ENCODE results near the gene SUMO3. TPM values are rescaled to one million over a fixed set of nuclear protein-coding genes. Genes with fewer than 3 reads are reported as not detected.
A peak's percentile ranks its signal among the peaks of the same experiment; 100 is the strongest.

The SUMO3 gene
- total and polyA plus RNA-seq, 2 donors, result 33.7 to 84.2 TPM

DNA sequence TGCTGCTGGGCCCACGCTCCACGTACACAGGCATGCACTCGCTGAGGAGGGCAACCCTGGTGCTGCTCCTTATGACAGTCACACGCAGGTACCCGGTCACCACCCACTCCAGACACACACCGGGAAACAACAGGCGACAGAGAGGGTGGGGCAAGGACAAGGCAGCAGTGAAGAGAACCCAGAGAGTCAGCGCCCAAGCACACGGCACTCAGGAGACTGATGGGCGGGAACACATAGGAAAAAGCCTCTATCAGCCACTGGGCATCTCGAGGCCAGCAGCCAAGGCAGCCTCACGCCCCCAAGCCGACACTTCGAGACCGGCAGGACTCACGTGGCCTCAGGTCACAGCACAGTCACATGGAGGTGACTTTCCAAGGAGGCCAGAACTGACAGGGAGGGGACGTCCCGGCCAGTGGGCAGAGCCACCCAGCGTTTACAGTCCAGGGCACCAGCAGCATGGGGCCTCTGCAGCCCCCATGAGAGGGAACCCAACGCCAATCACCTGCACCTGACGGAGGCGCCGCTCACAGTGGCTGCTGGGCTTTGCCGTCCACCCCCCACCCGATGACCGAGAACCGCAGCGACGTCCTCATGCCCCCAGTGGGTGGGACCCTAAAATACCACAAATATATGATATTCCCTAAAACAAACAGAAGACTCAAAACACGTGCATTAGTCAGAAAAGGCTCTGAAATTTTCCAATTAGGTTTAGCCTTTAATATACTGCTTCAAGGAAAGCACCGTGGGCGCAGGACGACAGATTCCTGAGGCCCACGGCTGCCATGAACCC lies 35.9 kb upstream of the SUMO3 start:
- Histone ChIP-seq H3K27ac (ENCODE audit: low read depth) (no peak overlapping the region), H3K4me1 (ENCODE audit: insufficient read depth) (no peaks in the 10 kb centered on the region), H3K36me3 (ENCODE audit: insufficient read depth) (peaks cover 9% of the 10 kb centered on the region), H3K4me3 (ENCODE audit: low read depth, low read length) (no peak overlapping the region)
- 86% methylated on average over 34 of the region's 34 CpGs for WGBS
- no peak for DNase-seq (ENCODE audit: extremely low spot score)

DNA sequence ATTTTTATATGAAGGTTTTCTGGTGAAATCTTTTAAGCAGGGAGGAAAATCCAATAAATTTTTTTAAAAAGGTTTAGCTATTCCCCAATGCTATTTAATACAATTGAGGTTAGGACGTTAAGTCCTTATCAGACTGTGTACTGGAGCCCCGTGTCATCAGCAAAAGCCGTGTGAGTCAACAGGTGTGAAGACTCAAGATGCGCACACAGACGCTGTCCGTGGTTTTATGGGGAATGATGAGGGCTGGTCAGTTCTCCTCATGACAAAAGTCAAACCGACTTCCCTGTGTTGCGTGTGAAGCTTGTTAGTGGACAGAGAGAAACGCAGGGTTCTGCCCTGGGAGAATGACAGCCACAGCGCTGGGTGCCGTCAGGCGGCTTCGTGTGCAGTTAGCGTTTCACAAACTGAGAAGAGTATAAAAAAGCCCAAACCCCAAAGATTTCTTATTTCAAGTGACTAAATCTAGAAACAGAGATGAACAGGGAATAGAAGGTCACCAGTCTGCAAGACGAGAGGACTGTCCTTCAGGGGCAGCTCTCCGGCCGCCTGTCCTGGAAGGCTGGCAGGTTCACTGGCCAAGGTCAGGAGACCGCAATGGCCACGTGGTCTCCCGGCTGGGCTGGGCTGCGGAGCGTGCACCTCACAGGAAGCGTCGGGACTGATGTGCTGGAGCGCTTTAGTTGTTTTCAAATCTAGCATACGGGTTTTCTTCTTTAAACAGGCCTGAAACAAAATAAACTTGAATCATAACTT lies 33.2 kb upstream of the SUMO3 start:
- Histone ChIP-seq H3K36me3 (ENCODE audit: insufficient read depth) (peaks cover 6% of the 10 kb centered on the region), H3K27ac (ENCODE audit: low read depth) (no peak overlapping the region), H3K4me3 (ENCODE audit: low read depth, low read length) (no peak overlapping the region), H3K4me1 (ENCODE audit: insufficient read depth) (no peaks in the 10 kb centered on the region)
- no peak for DNase-seq (ENCODE audit: extremely low spot score)
- WGBS, result 74% methylated on average over 26 of the region's 26 CpGs

GRCh38 chr21:44850208-44850800 lies 32.4 kb upstream of the SUMO3 start:
- Histone ChIP-seq H3K4me3 (ENCODE audit: low read depth, low read length) (no peak overlapping the region), H3K36me3 (ENCODE audit: insufficient read depth) (peaks cover 4% of the 10 kb centered on the region), H3K27ac (ENCODE audit: low read depth) (no peak overlapping the region), H3K4me1 (ENCODE audit: insufficient read depth) (peaks cover 1% of the 10 kb centered on the region)
- DNase-seq (ENCODE audit: extremely low spot score), result no peak
- WGBS, result 94% methylated on average over 20 of the region's 20 CpGs

GRCh38 chr21:44849616-44850130 lies 31.8 kb upstream of the SUMO3 start:
- Histone ChIP-seq H3K4me1 (ENCODE audit: insufficient read depth) (peaks cover 1% of the 10 kb centered on the region), H3K36me3 (ENCODE audit: insufficient read depth) (peaks cover 3% of the 10 kb centered on the region), H3K27ac (ENCODE audit: low read depth) (no peak overlapping the region), H3K4me3 (ENCODE audit: low read depth, low read length) (no peak overlapping the region)
- DNase-seq (ENCODE audit: extremely low spot score), result no peak
- 92% methylated on average over 12 of the region's 12 CpGs for WGBS

DNA sequence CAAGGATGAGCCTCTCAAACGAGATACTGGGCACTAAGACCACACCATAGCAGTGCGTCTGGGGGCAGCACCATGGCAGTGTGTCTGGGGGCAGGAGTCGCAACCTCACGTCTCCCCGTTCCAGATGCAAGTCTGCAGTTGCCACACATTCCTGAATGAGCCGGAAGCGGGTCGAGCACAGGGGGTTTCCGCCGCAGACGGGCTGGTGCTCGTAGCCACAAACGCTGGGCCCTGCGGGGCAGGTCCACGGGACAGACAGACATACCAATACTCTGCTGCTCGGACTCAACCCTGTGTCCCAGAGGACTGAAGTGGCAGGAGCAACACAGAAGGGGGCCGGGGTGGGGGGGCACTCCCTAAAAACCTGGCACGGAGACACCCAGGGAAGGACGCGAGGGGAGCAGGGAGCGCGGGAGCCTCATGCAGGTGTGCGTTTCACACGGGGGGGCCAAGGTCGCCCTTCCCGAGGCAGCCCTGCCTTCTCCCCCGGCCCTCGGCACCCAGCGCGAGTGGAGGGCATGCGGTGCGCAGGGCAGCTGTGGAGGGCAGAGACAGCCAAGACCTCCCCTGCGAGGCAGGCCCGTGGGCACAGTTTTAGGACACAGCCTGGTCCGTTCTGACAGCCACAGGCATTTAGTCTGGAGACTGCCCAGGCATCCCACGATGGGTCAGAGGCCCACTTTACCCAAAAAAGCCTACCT lies 31.1 kb upstream of the SUMO3 start:
- DNase-seq (ENCODE audit: extremely low spot score), result no peak
- 94% methylated on average over 36 of the region's 36 CpGs for WGBS

DNA sequence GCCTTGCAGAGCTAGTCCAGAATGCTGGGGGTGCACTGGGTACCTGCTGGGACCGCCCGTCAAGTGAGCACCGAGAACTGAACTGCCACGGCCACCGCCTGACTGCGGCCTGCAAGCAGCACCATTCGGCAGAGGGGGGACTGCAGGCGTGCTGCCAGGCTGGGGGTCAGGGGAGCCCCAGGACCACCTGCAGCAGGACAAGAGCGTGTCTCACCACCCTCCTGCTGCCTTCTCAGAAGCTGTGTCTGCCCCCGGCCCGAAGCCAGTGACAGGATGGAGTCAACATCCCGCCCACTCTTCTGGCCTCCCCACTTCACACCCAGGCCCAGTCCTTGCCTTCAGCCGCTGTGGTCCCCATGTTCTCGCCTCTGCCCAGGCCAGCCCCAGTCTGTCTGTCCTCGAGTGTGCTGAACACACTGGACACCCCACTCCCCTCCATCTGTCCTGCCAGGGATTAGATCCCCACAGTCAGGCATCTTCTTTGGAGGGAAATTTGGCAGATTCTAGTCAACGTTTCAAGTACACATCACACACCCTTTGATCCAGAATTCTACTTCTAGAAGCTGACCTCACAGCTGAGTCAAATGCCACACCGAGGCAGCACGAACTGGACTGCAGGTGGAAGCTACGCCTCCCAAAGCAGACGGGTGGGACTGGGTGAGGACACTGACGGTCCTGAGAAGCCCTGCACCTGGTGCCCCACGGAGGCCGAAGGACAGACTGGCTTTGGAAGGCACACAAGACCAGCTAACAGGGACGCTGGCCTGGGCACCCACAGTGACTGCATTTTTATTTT lies 29.6 kb upstream of the SUMO3 start:
- no peak overlapping the region for H3K4me3 ChIP-seq (ENCODE audit: low read depth, low read length)
- whole genome bisulfite sequencing, result 83% methylated on average over 24 of the region's 24 CpGs
- H3K36me3 ChIP-seq (ENCODE audit: insufficient read depth), result peaks cover 2% of the 10 kb centered on the region
- no peak for DNase-seq (ENCODE audit: extremely low spot score)
- no peak overlapping the region for H3K27ac ChIP-seq (ENCODE audit: low read depth)
- H3K4me1 ChIP-seq (ENCODE audit: insufficient read depth), result peaks cover 1% of the 10 kb centered on the region

More for the DNA sequence above, 31.1 kb upstream of the SUMO3 start:
- H3K4me1 ChIP-seq (ENCODE audit: insufficient read depth), result peaks cover 1% of the 10 kb centered on the region
- H3K36me3 ChIP-seq (ENCODE audit: insufficient read depth), result peaks cover 2% of the 10 kb centered on the region
- no peak overlapping the region for H3K27ac ChIP-seq (ENCODE audit: low read depth)
- no peak overlapping the region for H3K4me3 ChIP-seq (ENCODE audit: low read depth, low read length)

- DNase-seq (ENCODE audit: extremely low spot score), result no peak
- peaks cover 2% of the 10 kb centered on the region for H3K36me3 ChIP-seq (ENCODE audit: insufficient read depth)
- H3K27ac ChIP-seq (ENCODE audit: low read depth), result no peak overlapping the region
- 32% methylated on average over 27 of the region's 27 CpGs for WGBS
- H3K4me1 ChIP-seq (ENCODE audit: insufficient read depth), result peaks cover 1% of the 10 kb centered on the region
- no peak overlapping the region for H3K4me3 ChIP-seq (ENCODE audit: low read depth, low read length)
These were observed 28.8 kb upstream of the SUMO3 start for GRCh38 chr21:44846485-44847260.

DNA sequence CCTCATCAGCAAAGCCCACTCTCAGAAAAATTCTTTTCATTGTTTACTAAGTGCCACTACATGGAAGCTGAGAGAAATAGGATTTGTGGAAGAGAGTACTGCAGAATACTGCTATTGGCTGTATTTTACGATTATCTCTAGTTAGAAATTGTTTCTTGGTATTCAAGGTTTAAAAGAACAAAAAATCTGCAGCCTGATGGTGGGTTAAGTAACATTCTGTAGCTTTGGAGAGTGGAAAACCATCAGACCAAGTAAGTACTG lies 28.3 kb upstream of the SUMO3 start:
- H3K4me3 ChIP-seq (ENCODE audit: low read depth, low read length), result peak overlapping the region; percentile 4
- peaks cover 1% of the 10 kb centered on the region for H3K4me1 ChIP-seq (ENCODE audit: insufficient read depth)
- peaks cover 2% of the 10 kb centered on the region for H3K36me3 ChIP-seq (ENCODE audit: insufficient read depth)
- WGBS, result 19% methylated on average over 1 of the region's 1 CpG
- DNase-seq (ENCODE audit: extremely low spot score), result no peak
- no peak overlapping the region for H3K27ac ChIP-seq (ENCODE audit: low read depth)

DNA sequence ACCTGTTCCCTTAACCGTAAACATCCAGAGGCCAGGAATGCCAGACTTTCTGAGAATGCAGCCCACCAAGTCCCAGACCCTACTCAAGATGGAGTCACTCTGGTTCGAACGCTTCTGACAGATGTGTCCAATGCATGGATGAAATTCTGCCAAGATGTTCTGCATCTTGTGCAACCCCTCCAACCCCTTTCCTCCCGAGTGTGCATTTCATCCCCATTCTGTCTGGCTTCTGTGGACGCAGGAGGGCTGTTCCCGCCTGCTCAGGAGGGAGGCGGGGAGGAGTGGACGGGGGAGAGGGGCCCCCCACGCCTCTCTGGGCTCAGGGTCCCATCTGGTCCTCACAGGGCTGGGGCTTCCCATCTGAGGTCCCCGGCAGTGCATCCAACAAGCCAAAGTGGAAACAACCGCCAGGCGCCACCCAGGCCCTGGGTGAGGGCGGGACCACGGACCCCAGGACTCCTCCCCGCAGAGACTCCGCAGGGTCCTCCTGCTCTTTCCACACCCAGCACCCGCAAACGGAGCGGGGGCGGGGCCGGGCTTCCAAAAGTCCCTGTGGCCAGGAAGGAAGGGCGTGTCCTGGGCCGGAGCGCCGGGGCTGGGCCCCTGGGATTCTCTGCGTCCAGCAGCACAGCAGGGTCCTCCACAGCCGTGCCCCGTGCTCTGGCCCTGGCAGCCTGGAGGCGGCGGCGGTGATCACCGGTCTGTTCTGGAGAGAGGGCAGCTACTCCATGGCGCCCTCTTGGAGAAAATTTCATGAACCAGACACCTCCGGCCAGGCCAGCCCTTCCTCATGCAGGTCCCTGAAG lies 27.8 kb upstream of the SUMO3 start:
- 5% methylated on average over 34 of the region's 34 CpGs for WGBS
- H3K27ac ChIP-seq (ENCODE audit: low read depth), result no peak overlapping the region
- H3K4me3 ChIP-seq (ENCODE audit: low read depth, low read length), result peak overlapping the region; percentile 4
- H3K36me3 ChIP-seq (ENCODE audit: insufficient read depth), result peaks cover 2% of the 10 kb centered on the region
- DNase-seq (ENCODE audit: extremely low spot score), result no peak
- peaks cover 1% of the 10 kb centered on the region for H3K4me1 ChIP-seq (ENCODE audit: insufficient read depth)

DNA sequence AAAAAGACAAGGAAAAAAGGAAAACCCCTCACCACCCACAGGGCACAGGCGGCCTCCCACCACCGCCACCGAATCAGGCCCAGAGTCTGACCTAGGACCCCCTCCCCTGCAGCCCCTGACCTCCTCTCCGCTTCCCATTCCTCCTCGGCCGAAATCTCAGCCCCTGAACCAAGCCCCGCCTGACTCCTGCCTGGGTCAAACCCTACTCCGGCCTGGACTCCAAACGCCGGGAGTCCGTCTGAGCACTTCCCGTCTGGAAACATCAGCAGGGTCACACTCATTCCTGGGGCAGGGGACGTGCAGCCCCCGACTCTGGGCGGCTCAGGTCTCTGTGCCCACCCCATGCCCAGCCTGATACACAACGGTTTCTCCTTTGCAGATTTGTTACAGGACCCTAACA lies 26.4 kb upstream of the SUMO3 start:
- Histone ChIP-seq H3K36me3 (ENCODE audit: insufficient read depth) (no peaks in the 10 kb centered on the region), H3K4me3 (ENCODE audit: low read depth, low read length) (no peak overlapping the region), H3K4me1 (ENCODE audit: insufficient read depth) (peaks cover 1% of the 10 kb centered on the region), H3K27ac (ENCODE audit: low read depth) (no peak overlapping the region)
- 56% methylated on average over 16 of the region's 16 CpGs for WGBS
- no peak for DNase-seq (ENCODE audit: extremely low spot score)

DNA sequence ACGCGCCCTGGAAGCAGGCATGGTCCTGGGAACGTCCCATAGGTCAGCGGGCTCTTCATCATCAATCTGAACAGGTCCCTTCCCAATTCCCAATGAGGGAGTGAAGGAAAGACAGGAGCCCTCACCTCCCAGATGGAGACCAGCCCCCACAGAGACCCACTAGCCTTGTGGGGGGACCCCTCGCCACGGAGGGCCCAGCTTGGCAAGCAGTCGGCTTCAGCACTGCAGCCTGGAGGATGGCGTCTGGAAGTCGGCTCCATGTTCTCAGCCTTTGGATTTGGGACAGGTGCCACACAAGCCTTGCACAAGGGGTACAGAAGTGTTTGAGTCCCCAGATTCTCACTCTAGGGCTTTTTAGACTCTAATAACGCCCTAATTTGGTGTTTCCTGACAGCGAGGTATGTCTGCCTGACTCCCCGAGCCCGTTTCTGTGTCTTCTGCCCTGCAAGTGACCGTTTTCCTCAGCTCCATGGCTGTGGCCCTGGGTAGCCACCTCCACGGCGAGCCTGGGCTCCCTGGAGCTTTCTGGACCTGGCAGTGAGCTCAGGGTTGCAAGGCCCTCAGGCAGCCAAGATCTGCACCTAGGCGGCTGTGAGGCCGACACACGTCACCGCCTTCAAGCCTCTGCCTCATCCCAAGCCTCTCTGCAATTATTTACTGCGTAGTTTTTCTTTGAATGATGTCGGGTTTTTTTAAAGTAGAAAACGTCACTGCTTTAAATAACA lies 25.0 kb upstream of the SUMO3 start:
- Histone ChIP-seq H3K27ac (ENCODE audit: low read depth) (no peak overlapping the region), H3K4me3 (ENCODE audit: low read depth, low read length) (no peak overlapping the region), H3K4me1 (ENCODE audit: insufficient read depth) (peaks cover 1% of the 10 kb centered on the region), H3K36me3 (ENCODE audit: insufficient read depth) (no peaks in the 10 kb centered on the region)
- 76% methylated on average over 23 of the region's 23 CpGs for WGBS
- no peak for DNase-seq (ENCODE audit: extremely low spot score)

All from urinary bladder (tissue), 4 donors.